GM12878 (cell line): ENCODE results near the gene CASP6. TPM values are rescaled to one million over a fixed set of nuclear protein-coding genes. Genes with fewer than 3 reads are reported as not detected.

Experiments
- ATAC-seq: fragments of 200-7000 bp; cut with Tn5 transposase; 3 replicates; pipeline ENCODE4 v1.9.1; 2020; ENCODE audit warnings: mild to moderate bottlenecking, moderate library complexity
- BruUV-seq: library from RNA; stranded (reverse); fragments of 400-500 nt; replicated peaks from 2 replicates; lab custom pipeline; 2021; lab: Mats Ljungman, UMichigan
- CTCF ChIA-PET: fragments of 300-600 bp; sonication (Branson Sonifier 250); formaldehyde crosslinking; extraction: SDS; loops from one replicate; lab custom pipeline; 2021; ENCODE audit warnings: inconsistent platforms; lab: Yijun Ruan, JAX
- POLR2A ChIA-PET: fragments of 350-600 bp; formaldehyde crosslinking; extraction: SDS; loops from one replicate; lab custom pipeline; 2021; ENCODE audit warnings: inconsistent platforms; lab: Charles Lee
- RAD21 ChIA-PET: fragments of 300-600 bp; sonication (Branson Sonifier 250); formaldehyde crosslinking; loops from one replicate; lab custom pipeline; 2023; ENCODE audit warnings: antibody characterized with exemption; ENCODE audit not compliant: unreplicated experiment; lab: Charles Lee
- SMC1A ChIA-PET: fragments of 300-600 bp; sonication (Branson Sonifier 250); formaldehyde crosslinking; loops from one replicate; lab custom pipeline; 2023; ENCODE audit not compliant: unreplicated experiment, uncharacterized antibody; lab: Charles Lee
- DNase-seq: peaks from one replicate; pipeline ENCODE4 v3.0.0-alpha.2; 2011; ENCODE audit warnings: low read depth, low spot score
- FAIRE-seq: peaks from 3 replicates; lab custom pipeline; 2011; peaks lifted over from hg19 to GRCh38; lab: Jason Lieb, UNC
- H2AFZ ChIP-seq: 2 replicates; pipeline ENCODE4 v1.6.0; 2011; ENCODE audit warnings: low read depth, low read length, control low read depth; ENCODE audit not compliant: control insufficient read depth
- H3K27ac ChIP-seq: 2 replicates; pipeline ENCODE4 v1.5.1; 2011; ENCODE audit warnings: control low read depth; ENCODE audit not compliant: control insufficient read depth, insufficient read depth
- H3K27me3 ChIP-seq, 2 experiments: replicated peaks in 1 of 2; 2 replicates each; pipeline versions ENCODE4 v1.6.0 to v1.6.1; 2011; ENCODE audit warnings: low read length in 1 of 2; ENCODE audit not compliant: control insufficient read depth in 2 of 2, insufficient read depth in 2 of 2
- H3K36me3 ChIP-seq, 2 experiments: 2 replicates each; pipeline ENCODE4 v1.5.1; 2011; ENCODE audit warnings: low read length in 1 of 2; ENCODE audit not compliant: control insufficient read depth in 2 of 2, insufficient read depth in 2 of 2
- H3K4me1 ChIP-seq: 2 replicates; pipeline ENCODE4 v1.6.1; 2011; ENCODE audit warnings: mild to moderate bottlenecking, low read length, moderate library complexity, mixed read lengths; ENCODE audit not compliant: control insufficient read depth, insufficient read depth
- H3K4me2 ChIP-seq: 2 replicates; pipeline ENCODE4 v1.6.0; 2011; ENCODE audit warnings: control low read depth; ENCODE audit not compliant: control insufficient read depth, insufficient read depth
- H3K4me3 ChIP-seq: fragments of 200-600 bp; sonication (generic); 2 replicates; pipeline ENCODE4 v1.5.1; 2016
- H3K79me2 ChIP-seq: 2 replicates; pipeline ENCODE4 v1.6.0; 2011; ENCODE audit warnings: low read length; ENCODE audit not compliant: control insufficient read depth, insufficient read depth
- H3K9ac ChIP-seq: 2 replicates; pipeline ENCODE4 v1.8.0; 2011; ENCODE audit warnings: low read length, control low read depth, mixed read lengths; ENCODE audit not compliant: control insufficient read depth, insufficient read depth
- H3K9me3 ChIP-seq: replicated peaks from 3 replicates; pipeline ENCODE4 v1.5.1; 2011; ENCODE audit warnings: mild to moderate bottlenecking, low read length; ENCODE audit not compliant: control insufficient read depth, insufficient read depth
- H4K20me1 ChIP-seq: 2 replicates; pipeline ENCODE4 v1.6.0; 2011; ENCODE audit not compliant: control insufficient read depth, insufficient read depth
- CBX5 ChIP-seq: sonication (generic); IDR thresholded peaks from 2 replicates; pipeline ENCODE4 v1.6.1; 2016; ENCODE audit warnings: low read depth, moderate library complexity, mild to moderate bottlenecking, inconsistent platforms
- FOXM1 ChIP-seq: IDR thresholded peaks from 2 replicates; pipeline ENCODE4 v1.6.1; 2012; ENCODE audit warnings: low read depth, mild to moderate bottlenecking, inconsistent platforms, low read length, moderate library complexity
- HDAC6 ChIP-seq: fragments of 200-600 bp; sonication (generic); IDR thresholded peaks from one replicate; pipeline ENCODE4 v1.8.0; 2017; ENCODE audit warnings: antibody characterized with exemption; ENCODE audit not compliant: unreplicated experiment
- MTA3 ChIP-seq: IDR thresholded peaks from 2 replicates; pipeline ENCODE4 v1.6.1; 2012; ENCODE audit warnings: low read length, inconsistent platforms, borderline replicate concordance
- MYC ChIP-seq: IDR thresholded peaks from 2 replicates; pipeline ENCODE4 v1.6.1; 2011; ENCODE audit warnings: mild to moderate bottlenecking, low read length, moderate library complexity, inconsistent platforms; ENCODE audit not compliant: insufficient read depth, insufficient replicate concordance, insufficient read length, severe bottlenecking
- POU2F2 ChIP-seq: IDR thresholded peaks from 3 replicates; pipeline ENCODE4 v1.6.1; 2011; ENCODE audit warnings: low read depth, mild to moderate bottlenecking, low read length, borderline replicate concordance
- SMC3 ChIP-seq: IDR thresholded peaks from 2 replicates; pipeline ENCODE4 v1.6.1; 2011; ENCODE audit warnings: low read length, improper control_type of control experiment, borderline replicate concordance
- ZNF24 ChIP-seq: fragments of 450-650 bp; IDR thresholded peaks from 2 replicates; pipeline ENCODE4 v1.6.1; 2017; ENCODE audit warnings: antibody characterized with exemption, mild to moderate bottlenecking
- ZNF592 ChIP-seq: fragments of 450-650 bp; IDR thresholded peaks from 2 replicates; pipeline ENCODE4 v1.6.1; 2017; ENCODE audit warnings: mild to moderate bottlenecking, moderate library complexity
- ZNF622 ChIP-seq: fragments of 450-650 bp; IDR thresholded peaks from 2 replicates; pipeline ENCODE4 v1.6.1; 2017; ENCODE audit warnings: mild to moderate bottlenecking, inconsistent platforms
- ZSCAN29 ChIP-seq: fragments of 450-650 bp; IDR thresholded peaks from 2 replicates; pipeline ENCODE4 v1.6.1; 2017; ENCODE audit warnings: mild to moderate bottlenecking, moderate library complexity
- WGBS: methylation state at CpG from one replicate; pipeline ENCODE4 v1.1.6; 2016; ENCODE audit warnings: low lambda C conversion rate; ENCODE audit not compliant: insufficient replicate concordance, insufficient coverage; ENCODE audit errors: missing lambda C conversion rate; 5-methylcytosine and 5-hydroxymethylcytosine counted together
- in situ Hi-C: fragments of 300-500 bp; cut with MboI; formaldehyde crosslinking; loops from 9 replicates; pipeline ENCODE4 v1.14.3; 2018; ENCODE audit warnings: mixed read lengths
- intact Hi-C: fragments of 100-400 bp; cut with micrococcal nuclease; formaldehyde crosslinking; loops from one replicate; pipeline ENCODE4 v1.14.2; 2022; ENCODE audit not compliant: unreplicated experiment
- polyA plus RNA-seq, 11 experiments: library from polyadenylated mRNA; depleted of rRNA in 4 of 11; unstranded in 6 of 11; stranded (reverse) in 5 of 11; fragments of >200 nt; fragmentation: Nextera tagmentation in 4 of 11; fragmentation: Illumina TruSeq in 1 of 11; extraction: Ambion mirVana in 4 of 11; extraction: Trizol in 1 of 11; gene quantifications; 1 replicate in 1 of 11; 2 replicates in 10 of 11; pipeline versions ENCODE4 v1.2.1 to v1.2.3, GENCODE V29; 2011 to 2016; ENCODE audit warnings: inconsistent platforms in 2 of 11, missing spikeins in 2 of 11, low read depth in 1 of 11
- total RNA-seq, 4 experiments: library from RNA; depleted of rRNA in 3 of 4; stranded (reverse); fragments of >200 nt in 3 of 4; fragmentation: Illumina TruSeq in 1 of 4; extraction: Trizol in 1 of 4; gene quantifications; 2 replicates each; pipeline versions ENCODE4 v1.2.1 to v1.2.3, GENCODE V29; 2013 to 2021

The CASP6 gene
- total and polyA plus RNA-seq, 10 of the 15 experiments (the other 5 are each of a cell fraction or from before 2014, with no cell fraction given) = 20.0 to 66.8 (median 30.8) TPM

GRCh38 chr4:109746728-109747127 is 43.5 kb upstream of the CASP6 start:
- Histone ChIP-seq H3K4me1 (no peaks in the 10 kb centered on the region), H3K9me3 (no peaks in the 10 kb centered on the region), H3K36me3 (no peaks in the 10 kb centered on the region), H3K79me2 (no peaks in the 10 kb centered on the region), H3K27ac (no peak overlapping the region), H2AFZ (no peak overlapping the region), H3K27me3 (no peaks in the 10 kb centered on the region), H4K20me1 (no peaks in the 10 kb centered on the region), H3K9ac (no peak overlapping the region), H3K4me3 (no peak overlapping the region), H3K4me2 (no peak overlapping the region)
- SMC1A ChIA-PET = interaction anchor here (1.9 kb wide), 1 partner anchor 16 kb away, joined by 5 read pairs; no protein-coding TSS in a partner anchor
- POLR2A ChIA-PET = no interaction called here
- RAD21 ChIA-PET = interaction anchor here (1.0 kb wide), 1 partner anchor 17 kb away, joined by 3 read pairs; the partner anchor contains the start of gene PLA2G12A
- no TSS peak for BruUV-seq
- CTCF ChIA-PET = no interaction called here
- 100% methylated on average over 2 of the region's 2 CpGs for WGBS
- no peak for ATAC-seq
- in situ Hi-C loops = no loop called here
- no peak for DNase-seq
- intact Hi-C loops = no loop called here
- TF ChIP-seq MYC (no peak), CBX5 (no peak)
- FAIRE-seq = no peak

- CTCF ChIA-PET = interaction anchor here (1.2 kb wide), 1 partner anchor 569 kb away, joined by 3 read pairs; no protein-coding TSS in a partner anchor
- Histone ChIP-seq H3K9me3 (no peaks in the 10 kb centered on the region), H3K4me1 (no peaks in the 10 kb centered on the region), H3K79me2 (no peaks in the 10 kb centered on the region), H3K9ac (no peak overlapping the region), H3K4me3 (no peak overlapping the region), H3K27me3 (no peaks in the 10 kb centered on the region), H4K20me1 (no peaks in the 10 kb centered on the region), H3K27ac (no peak overlapping the region), H3K36me3 (no peaks in the 10 kb centered on the region), H2AFZ (no peak overlapping the region), H3K4me2 (no peak overlapping the region)
- DNase-seq (no peak), ATAC-seq (no peak), FAIRE-seq (no peak)
- BruUV-seq = no TSS peak
- RAD21 ChIA-PET = no interaction called here
- SMC1A ChIA-PET = interaction anchor here (1.9 kb wide), 1 partner anchor 15 kb away, joined by 5 read pairs; no protein-coding TSS in a partner anchor
- intact Hi-C loops (no loop called here), in situ Hi-C loops (no loop called here)
- POLR2A ChIA-PET = no interaction called here
- no peak for TF ChIP-seq SMC3
- TF ChIP-seq HDAC6 = no peak
- TF ChIP-seq MTA3 = no peak
- TF ChIP-seq ZSCAN29 = no peak
- no peak for TF ChIP-seq ZNF24
- TF ChIP-seq POU2F2 = no peak
- no peak for TF ChIP-seq FOXM1
- no peak for TF ChIP-seq ZNF622
- no peak for TF ChIP-seq ZNF592
Observed at GRCh38 chr4:109745830-109746229, 42.6 kb upstream of the CASP6 start.
